ENCODE measurements around the gene AHCYL2. TPM values are rescaled to one million over a fixed set of nuclear protein-coding genes. Genes with fewer than 3 reads are reported as not detected.

AHCYL2 gene
- total RNA-seq, 1 experiment from 2014 or later = 23.2 TPM

- Histone ChIP-seq H3K4ac (ENCODE audit: low read depth, low read length) (no peak overlapping the region), H3K23me2 (ENCODE audit: insufficient read length, low read depth, low read length, poor library complexity, severe bottlenecking) (no peaks in the 10 kb centered on the region), H3K9me3 (ENCODE audit: control insufficient read depth, low read depth, low read length) (no peaks in the 10 kb centered on the region), H4K91ac (ENCODE audit: insufficient read length, low read depth, low read length) (no peak overlapping the region), H4K5ac (ENCODE audit: insufficient read length, low read depth, low read length) (no peak overlapping the region), H3K9ac (ENCODE audit: extremely low read depth, insufficient read length, low read length) (no peak overlapping the region), H3K56ac (ENCODE audit: insufficient read length, low read depth, low read length) (no peak overlapping the region), H2BK15ac (ENCODE audit: low read depth, low read length) (no peak overlapping the region), H3K18ac (ENCODE audit: insufficient read length, low read depth, low read length) (no peak overlapping the region), H4K20me1 (ENCODE audit: control insufficient read depth, insufficient read depth, insufficient read length) (no peaks in the 10 kb centered on the region), H3K14ac (ENCODE audit: insufficient read depth, low read length) (no peak overlapping the region), H4K8ac (replicated peaks; ENCODE audit: insufficient read length, low read depth, low read length) (no peak overlapping the region), H3K4me1 (ENCODE audit: insufficient read depth, low read length) (no peaks in the 10 kb centered on the region), H3T11ph (ENCODE audit: low read length) (no peak overlapping the region), H3K79me2 (ENCODE audit: insufficient read depth, low read length) (no peaks in the 10 kb centered on the region), H3K27me3 (ENCODE audit: insufficient read depth, low read length) (no peaks in the 10 kb centered on the region), H3K23ac (ENCODE audit: insufficient read length, low read depth, low read length) (no peak overlapping the region), H2BK12ac (ENCODE audit: insufficient read length, low read depth, low read length) (no peak overlapping the region), H3K79me1 (ENCODE audit: insufficient read depth, low read depth, low read length, poor library complexity, severe bottlenecking) (no peaks in the 10 kb centered on the region), H2BK20ac (ENCODE audit: low read depth, low read length, poor library complexity, severe bottlenecking) (no peak overlapping the region), H2BK120ac (ENCODE audit: low read depth, low read length, poor library complexity, severe bottlenecking) (no peak overlapping the region), H2AK5ac (ENCODE audit: insufficient read length, low read length) (no peak overlapping the region), H2AFZ (ENCODE audit: low read length) (no peak overlapping the region), H3K4me2 (ENCODE audit: insufficient read depth, insufficient read length, low read length) (no peak overlapping the region), H2BK5ac (ENCODE audit: insufficient read length, low read length) (no peak overlapping the region), H3K27ac (ENCODE audit: insufficient read length, low read depth, low read length) (no peak overlapping the region)
- Mint-ChIP-seq H3K9me3 (no peaks in the 10 kb centered on the region), H3K27ac (no peak overlapping the region; a peak in 1 of 7 replicates), H3K4me3 (no peak overlapping the region), H3K4me1 (peaks cover 3 to 7% of the 10 kb centered on the region in 2 experiments; a peak in 3 of 4 replicates), H3K27me3 (ENCODE audit: low read depth) (no peaks in the 10 kb centered on the region), H3K36me3 (ENCODE audit: insufficient read depth in 1 of 3, low read depth in 3 of 3) (no peaks in the 10 kb centered on the region; a peak in 1 of 7 replicates)
- WGBS (ENCODE audit: extremely low coverage, insufficient read length, low lambda C conversion rate) = no CpG with 5 or more reads among the region's 2 CpGs
- DNase-seq = no peak
- no peak for TF ChIP-seq CTCF (conservative IDR thresholded peaks at IDR 0.05)
These were observed 122.5 kb downstream of the AHCYL2 start for GRCh38 chr7:129347330-129347729.

All from H9 (cell line).